Chondrocyte (in vitro differentiated cells): ENCODE measurements around the gene MUC2. TPM values are rescaled to one million over a fixed set of nuclear protein-coding genes. Genes with fewer than 3 reads are reported as not detected.

Experiments used
- DNase-seq: peaks from one replicate; pipeline ENCODE4 v3.0.0; 2021; ENCODE audit warnings: mixed read lengths, low spot score
- H3K27ac Mint-ChIP-seq: one replicate; pipeline ENCODE4 v1.8.0; 2021; ENCODE audit warnings: mild to moderate bottlenecking, moderate library complexity, mixed read lengths; ENCODE audit not compliant: unreplicated experiment
- H3K27me3 Mint-ChIP-seq: 2 replicates; pipeline ENCODE4 v1.8.0; 2021; ENCODE audit warnings: low read depth, mixed read lengths
- H3K36me3 Mint-ChIP-seq: 2 replicates; pipeline ENCODE4 v1.8.0; 2021; ENCODE audit warnings: low read depth, mixed read lengths
- H3K4me1 Mint-ChIP-seq: 2 replicates; pipeline ENCODE4 v1.8.0; 2021; ENCODE audit warnings: low read depth, mild to moderate bottlenecking, mixed read lengths
- H3K4me3 Mint-ChIP-seq: one replicate; pipeline ENCODE4 v1.8.0; 2021; ENCODE audit warnings: mild to moderate bottlenecking, moderate library complexity, mixed read lengths; ENCODE audit not compliant: unreplicated experiment
- H3K9me3 Mint-ChIP-seq: 2 replicates; pipeline ENCODE4 v1.8.0; 2021; ENCODE audit warnings: low read depth, mixed read lengths
- total RNA-seq: library from RNA; stranded (reverse); gene quantifications from 3 replicates; pipeline ENCODE4 v1.2.1, GENCODE V29; 2021
- TF ChIP-seq, protein P1 (sequence below): fragments of 200-600 bp; sonication (generic); IDR thresholded peaks from 2 replicates; pipeline ENCODE4 v1.5.0; 2021; ENCODE audit warnings: antibody characterized with exemption, mild to moderate bottlenecking, moderate library complexity

MUC2 gene
- total RNA-seq, 1 donor from 2014 or later = not detected

DNA sequence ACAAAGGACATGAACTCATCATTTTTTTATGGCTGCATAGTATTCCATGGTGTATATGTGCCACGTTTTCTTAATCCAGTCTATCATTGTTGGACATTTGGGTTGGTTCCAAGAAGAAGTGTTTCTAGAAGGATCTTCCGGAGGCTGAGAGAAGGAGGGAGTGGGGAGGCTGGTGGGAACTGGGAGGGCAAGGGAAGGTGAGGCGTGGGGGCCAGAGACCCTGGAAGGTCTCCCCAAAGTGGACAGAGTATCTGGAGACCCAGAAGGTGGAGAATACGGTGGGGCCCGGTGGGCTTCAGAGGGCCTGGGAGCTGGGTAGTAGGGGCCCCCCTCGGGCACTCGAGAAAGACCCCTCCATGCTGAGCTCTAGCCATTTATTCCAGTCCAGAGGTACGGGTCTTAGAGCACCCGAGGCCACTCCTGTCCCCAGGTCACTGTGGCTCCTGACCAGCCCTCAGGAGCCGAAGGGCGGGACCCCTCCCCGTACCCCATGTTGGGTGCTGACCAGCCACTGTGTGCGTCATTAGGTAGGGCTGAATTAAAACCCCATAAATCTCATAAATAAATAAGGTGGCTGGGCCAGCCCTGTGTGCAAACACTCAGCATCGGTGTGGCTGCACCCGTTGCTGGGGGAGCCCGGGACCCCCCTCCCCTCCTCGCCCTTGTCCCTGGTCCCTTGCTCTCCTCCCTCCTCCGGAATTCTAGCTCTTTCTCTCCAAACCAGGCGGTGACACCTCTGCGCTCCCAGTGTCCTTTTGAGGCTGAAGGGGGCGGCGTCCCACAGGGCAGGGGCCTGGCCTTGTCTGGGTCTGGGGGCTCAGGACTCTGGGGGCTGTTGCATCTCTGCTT is 44.3 kb downstream of the MUC2 start:
- Mint-ChIP-seq H3K9me3 (no peaks in the 10 kb centered on the region), H3K27me3 (peaks cover 34% of the 10 kb centered on the region), H3K4me3 (no peak overlapping the region), H3K4me1 (no peaks in the 10 kb centered on the region), H3K36me3 (no peaks in the 10 kb centered on the region), H3K27ac (no peak overlapping the region)
- DNase-seq = no peak
- TF ChIP-seq, protein P1, sequence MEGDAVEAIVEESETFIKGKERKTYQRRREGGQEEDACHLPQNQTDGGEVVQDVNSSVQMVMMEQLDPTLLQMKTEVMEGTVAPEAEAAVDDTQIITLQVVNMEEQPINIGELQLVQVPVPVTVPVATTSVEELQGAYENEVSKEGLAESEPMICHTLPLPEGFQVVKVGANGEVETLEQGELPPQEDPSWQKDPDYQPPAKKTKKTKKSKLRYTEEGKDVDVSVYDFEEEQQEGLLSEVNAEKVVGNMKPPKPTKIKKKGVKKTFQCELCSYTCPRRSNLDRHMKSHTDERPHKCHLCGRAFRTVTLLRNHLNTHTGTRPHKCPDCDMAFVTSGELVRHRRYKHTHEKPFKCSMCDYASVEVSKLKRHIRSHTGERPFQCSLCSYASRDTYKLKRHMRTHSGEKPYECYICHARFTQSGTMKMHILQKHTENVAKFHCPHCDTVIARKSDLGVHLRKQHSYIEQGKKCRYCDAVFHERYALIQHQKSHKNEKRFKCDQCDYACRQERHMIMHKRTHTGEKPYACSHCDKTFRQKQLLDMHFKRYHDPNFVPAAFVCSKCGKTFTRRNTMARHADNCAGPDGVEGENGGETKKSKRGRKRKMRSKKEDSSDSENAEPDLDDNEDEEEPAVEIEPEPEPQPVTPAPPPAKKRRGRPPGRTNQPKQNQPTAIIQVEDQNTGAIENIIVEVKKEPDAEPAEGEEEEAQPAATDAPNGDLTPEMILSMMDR = no peak

DNA sequence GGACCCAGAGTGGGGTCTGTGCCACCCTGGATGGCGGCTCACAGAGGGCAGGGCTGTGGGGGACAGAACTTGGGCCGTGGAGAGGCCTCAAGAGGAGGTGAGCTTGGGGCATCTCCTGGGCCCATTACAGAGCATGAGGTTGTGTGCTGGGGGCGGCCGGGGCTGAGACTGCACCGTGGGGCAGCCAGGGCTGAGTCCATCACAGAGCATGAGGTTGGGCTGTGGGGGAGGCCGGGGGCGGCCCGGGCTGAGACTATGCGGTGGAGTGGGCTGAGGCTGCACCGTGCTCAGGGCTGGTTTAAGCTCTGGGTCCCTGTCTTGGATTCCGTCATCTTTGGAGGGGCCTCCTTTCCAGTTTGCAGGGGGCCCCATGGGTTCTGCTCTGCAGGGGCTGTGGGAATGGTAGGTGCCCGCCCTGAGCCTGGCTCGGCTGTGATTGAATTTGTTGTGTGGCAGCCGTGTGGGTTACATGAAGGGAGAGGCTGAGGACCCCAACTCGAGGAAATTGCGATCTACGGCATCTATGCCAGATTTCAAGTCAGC is 45.0 kb downstream of the MUC2 start:
- H3K36me3 Mint-ChIP-seq = peaks cover 3% of the 10 kb centered on the region
- no peak overlapping the region for H3K4me3 Mint-ChIP-seq
- no peaks in the 10 kb centered on the region for H3K4me1 Mint-ChIP-seq
- TF ChIP-seq, protein P1 = no peak
- H3K27ac Mint-ChIP-seq = no peak overlapping the region
- no peak for DNase-seq
- peaks cover 39% of the 10 kb centered on the region for H3K27me3 Mint-ChIP-seq
- H3K9me3 Mint-ChIP-seq = peaks cover 5% of the 10 kb centered on the region

DNA sequence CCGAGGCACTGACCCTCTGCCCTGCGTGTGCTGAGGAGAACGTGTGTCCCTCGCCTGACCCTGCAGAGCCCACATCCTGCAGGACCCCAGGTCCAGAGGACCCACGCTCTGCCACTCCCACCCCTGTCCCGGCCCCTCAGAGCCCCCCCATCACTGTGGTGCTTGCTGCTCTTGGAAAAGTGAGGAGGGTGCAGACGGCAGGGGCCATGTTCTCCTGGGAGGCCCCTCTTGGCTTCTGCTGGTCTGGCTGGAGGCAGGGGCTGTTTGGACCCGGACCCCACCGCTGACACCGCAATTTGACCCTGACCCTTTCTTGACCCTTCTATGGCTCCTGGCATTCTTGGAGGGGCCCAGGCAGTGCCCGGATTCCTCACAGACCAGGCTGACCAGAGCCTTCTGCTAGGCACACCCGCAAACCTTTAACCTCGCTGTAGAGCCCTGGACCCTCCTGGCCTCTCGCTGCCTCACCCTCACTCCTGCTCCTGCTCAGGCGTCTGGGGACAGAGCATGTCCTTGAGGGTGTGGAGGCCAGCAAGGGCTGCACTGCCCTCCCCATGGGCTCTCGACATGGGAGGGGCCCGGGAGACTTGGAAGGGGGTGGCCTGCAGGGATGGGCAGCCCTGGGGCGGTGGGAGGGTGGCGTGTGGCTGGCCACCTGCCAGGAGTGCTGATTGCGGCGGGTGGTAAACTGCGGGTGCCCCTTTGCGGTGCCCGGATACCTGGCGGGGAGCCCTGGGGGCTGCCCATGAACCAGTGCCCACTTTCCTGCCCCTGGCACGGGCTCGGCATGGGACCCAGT is 46.1 kb downstream of the MUC2 start:
- Mint-ChIP-seq H3K4me1 (no peaks in the 10 kb centered on the region), H3K36me3 (peaks cover 3% of the 10 kb centered on the region), H3K9me3 (peaks cover 8% of the 10 kb centered on the region), H3K4me3 (no peak overlapping the region), H3K27ac (no peak overlapping the region), H3K27me3 (peaks cover 43% of the 10 kb centered on the region)
- no peak for DNase-seq
- TF ChIP-seq, protein P1 = no peak

DNA sequence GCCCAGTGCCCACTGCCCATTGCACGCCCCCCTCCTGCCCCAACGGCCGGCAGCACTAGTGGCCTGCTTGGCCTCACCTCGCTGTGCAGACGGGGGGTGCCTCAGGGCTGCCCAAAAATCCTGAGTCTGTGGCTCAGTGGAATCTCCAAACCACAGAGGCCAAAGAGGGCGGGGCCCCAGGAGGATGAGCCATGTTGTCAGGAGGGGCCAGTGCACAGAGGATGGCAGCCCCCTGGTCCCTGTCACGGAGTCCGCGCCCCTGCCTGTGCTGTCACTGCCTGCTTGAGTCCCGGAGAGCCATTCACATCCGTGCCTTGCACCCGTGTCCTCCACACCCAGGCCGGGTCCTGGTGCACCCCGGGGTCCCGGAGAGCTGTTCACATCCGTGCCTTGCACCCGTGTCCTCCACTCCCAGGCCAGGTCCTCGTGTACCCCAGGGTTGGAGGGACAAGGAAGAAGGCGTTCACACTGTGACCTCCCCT is 46.7 kb downstream of the MUC2 start:
- H3K4me3 Mint-ChIP-seq = no peak overlapping the region
- TF ChIP-seq, protein P1 = no peak
- H3K27ac Mint-ChIP-seq = no peak overlapping the region

More for the DNA sequence above, 46.7 kb downstream of the MUC2 start:
- H3K9me3 Mint-ChIP-seq = peaks cover 8% of the 10 kb centered on the region
- DNase-seq = no peak
- H3K4me1 Mint-ChIP-seq = no peaks in the 10 kb centered on the region
- peaks cover 42% of the 10 kb centered on the region for H3K27me3 Mint-ChIP-seq
- peaks cover 3% of the 10 kb centered on the region for H3K36me3 Mint-ChIP-seq
